PC-9 (cell line): ENCODE data around the gene TMEM176B. TPM values are rescaled to one million over a fixed set of nuclear protein-coding genes. Genes with fewer than 3 reads are reported as not detected.
"Not testable (repeated sequence)": the region's sequence is repeated elsewhere in the genome, so short reads cannot be mapped to it uniquely, and the experiment has no call there.

Experiments used
- BruUV-seq: library from RNA; stranded (reverse); fragments of 400-500 nt; replicated peaks from 2 replicates; lab custom pipeline; 2021; lab: Mats Ljungman, UMichigan
- CTCF ChIA-PET: fragments of 300-600 bp; sonication (Branson Sonifier 250); formaldehyde crosslinking; loops from one replicate; lab custom pipeline; 2022; ENCODE audit warnings: antibody characterized with exemption; lab: Charles Lee
- POLR2A ChIA-PET: fragments of 300-600 bp; sonication (Branson Sonifier 250); formaldehyde crosslinking; loops from one replicate; lab custom pipeline; 2022; ENCODE audit warnings: antibody characterized with exemption; ENCODE audit not compliant: unreplicated experiment; lab: Charles Lee
- DNase-seq, 2 experiments: peaks; one replicate each; pipeline versions ENCODE4 v3.0.0 to v3.0.0-alpha.2; 2015 to 2022; ENCODE audit warnings: mixed read lengths in 1 of 2
- H2AFZ ChIP-seq: fragments of 200-600 bp; sonication (generic); 2 replicates; pipeline ENCODE4 v1.8.1; 2017; ENCODE audit warnings: antibody characterized with exemption
- H3F3A ChIP-seq: fragments of 200-600 bp; sonication (generic); 2 replicates; pipeline ENCODE4 v1.8.1; 2017; ENCODE audit warnings: antibody characterized with exemption, mild to moderate bottlenecking, low read depth; ENCODE audit not compliant: insufficient read depth
- H3K27ac ChIP-seq: fragments of 200-600 bp; sonication (generic); 2 replicates; pipeline ENCODE4 v1.6.1; 2016; ENCODE audit warnings: mixed run types
- H3K27me3 ChIP-seq: fragments of 200-600 bp; sonication (generic); 2 replicates; pipeline ENCODE4 v1.6.1; 2016; ENCODE audit warnings: low read depth, mixed run types; ENCODE audit not compliant: insufficient read depth
- H3K36me3 ChIP-seq: fragments of 200-600 bp; sonication (generic); 2 replicates; pipeline ENCODE4 v1.6.1; 2016; ENCODE audit warnings: low read depth, mixed run types
- H3K4me1 ChIP-seq: fragments of 200-600 bp; sonication (generic); replicated peaks from 2 replicates; pipeline ENCODE4 v1.6.1; 2016; ENCODE audit warnings: mixed run types; ENCODE audit not compliant: insufficient read depth
- H3K4me2 ChIP-seq: fragments of 200-600 bp; sonication (generic); 2 replicates; pipeline ENCODE4 v1.6.1; 2017; ENCODE audit warnings: mixed run types
- H3K4me3 ChIP-seq: fragments of 200-600 bp; sonication (generic); 2 replicates; pipeline ENCODE4 v1.6.1; 2016; ENCODE audit warnings: mixed run types
- H3K79me2 ChIP-seq: fragments of 200-600 bp; sonication (generic); 2 replicates; pipeline ENCODE4 v1.6.1; 2017; ENCODE audit warnings: low read depth, mixed run types
- H3K9me2 ChIP-seq: fragments of 200-600 bp; sonication (generic); 2 replicates; pipeline ENCODE4 v1.8.1; 2017; ENCODE audit warnings: mild to moderate bottlenecking; ENCODE audit not compliant: insufficient read depth
- H3K9me3 ChIP-seq: fragments of 200-600 bp; sonication (generic); 2 replicates; pipeline ENCODE4 v1.8.1; 2016; ENCODE audit warnings: low read depth; ENCODE audit not compliant: insufficient read depth
- H4K20me1 ChIP-seq: fragments of 200-600 bp; sonication (generic); 2 replicates; pipeline ENCODE4 v1.8.1; 2017; ENCODE audit not compliant: insufficient read depth
- EZH2 ChIP-seq: fragments of 200-600 bp; sonication (generic); IDR thresholded peaks from 2 replicates; pipeline ENCODE4 v1.8.0; 2017; ENCODE audit warnings: antibody characterized with exemption, low read depth
- intact Hi-C: fragments of 100-400 bp; cut with micrococcal nuclease; formaldehyde crosslinking; loops from one replicate; pipeline ENCODE4 v1.10.0; 2022; ENCODE audit not compliant: unreplicated experiment
- total RNA-seq: library from RNA; stranded (reverse); gene quantifications from 2 replicates; pipeline ENCODE4 v1.2.3, GENCODE V29; 2021
- TF ChIP-seq, protein P1 (sequence below): fragments of 200-600 bp; sonication (generic); conservative IDR thresholded peaks from 2 replicates; pipeline ENCODE4 v1.6.1; 2017; ENCODE audit warnings: mixed run types, antibody characterized with exemption, mild to moderate bottlenecking, moderate library complexity

Gene TMEM176B
- total RNA-seq, 1 experiment from 2014 or later, result 1.9 TPM

DNA sequence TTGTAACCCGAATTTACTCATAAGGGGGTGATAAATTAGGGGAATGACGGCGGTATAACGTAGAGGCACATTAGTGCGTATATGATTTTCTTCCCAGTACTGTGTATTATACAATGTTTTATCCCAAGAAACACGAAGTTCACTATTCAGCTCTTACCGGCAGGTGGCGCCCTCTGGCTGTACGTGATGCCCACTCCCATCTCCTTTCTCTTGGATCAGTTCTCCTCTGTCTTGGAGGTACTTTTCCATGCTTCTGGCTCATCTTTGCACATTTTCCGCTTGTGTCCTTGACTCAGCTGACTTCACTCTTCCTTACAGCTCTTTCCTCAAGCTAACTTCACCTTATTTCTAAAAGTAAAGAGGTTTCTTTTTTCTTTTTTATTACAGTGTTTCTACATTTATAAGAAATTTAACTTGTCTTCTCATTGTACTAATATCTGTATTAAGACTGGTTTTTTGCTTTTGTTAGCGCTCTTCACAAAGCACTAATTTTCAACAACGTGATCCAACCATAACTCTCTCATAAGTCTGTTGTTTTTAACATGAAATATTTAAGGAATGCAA lies 21.3 kb downstream of the TMEM176B start:
- peaks cover 43% of the 10 kb centered on the region for H3K27me3 ChIP-seq
- POLR2A ChIA-PET, result interaction anchor here (0.6 kb wide), 1 partner anchor 249 kb away, joined by 18 read pairs; the partner anchor contains the start of gene ABCB8
- no peak overlapping the region for H3K4me3 ChIP-seq
- H3F3A ChIP-seq, result no peaks in the 10 kb centered on the region
- H2AFZ ChIP-seq, result no peak overlapping the region
- no peaks in the 10 kb centered on the region for H4K20me1 ChIP-seq
- H3K27ac ChIP-seq, result no peak overlapping the region
- no TSS peak for BruUV-seq
- no peaks in the 10 kb centered on the region for H3K79me2 ChIP-seq
- H3K4me1 ChIP-seq, result no peaks in the 10 kb centered on the region
- H3K9me3 ChIP-seq, result no peaks in the 10 kb centered on the region
- no peak overlapping the region for H3K4me2 ChIP-seq
- DNase-seq, result peak; percentile 50 to 77
- CTCF ChIA-PET, result no interaction called here
- H3K9me2 ChIP-seq, result no peaks in the 10 kb centered on the region
- intact Hi-C loops, result loop anchor here (1.0 to 10.0 kb wide), 7 partner anchors 120 to 524 kb away; no protein-coding TSS in a partner anchor
- no peaks in the 10 kb centered on the region for H3K36me3 ChIP-seq
- TF ChIP-seq, protein P1, sequence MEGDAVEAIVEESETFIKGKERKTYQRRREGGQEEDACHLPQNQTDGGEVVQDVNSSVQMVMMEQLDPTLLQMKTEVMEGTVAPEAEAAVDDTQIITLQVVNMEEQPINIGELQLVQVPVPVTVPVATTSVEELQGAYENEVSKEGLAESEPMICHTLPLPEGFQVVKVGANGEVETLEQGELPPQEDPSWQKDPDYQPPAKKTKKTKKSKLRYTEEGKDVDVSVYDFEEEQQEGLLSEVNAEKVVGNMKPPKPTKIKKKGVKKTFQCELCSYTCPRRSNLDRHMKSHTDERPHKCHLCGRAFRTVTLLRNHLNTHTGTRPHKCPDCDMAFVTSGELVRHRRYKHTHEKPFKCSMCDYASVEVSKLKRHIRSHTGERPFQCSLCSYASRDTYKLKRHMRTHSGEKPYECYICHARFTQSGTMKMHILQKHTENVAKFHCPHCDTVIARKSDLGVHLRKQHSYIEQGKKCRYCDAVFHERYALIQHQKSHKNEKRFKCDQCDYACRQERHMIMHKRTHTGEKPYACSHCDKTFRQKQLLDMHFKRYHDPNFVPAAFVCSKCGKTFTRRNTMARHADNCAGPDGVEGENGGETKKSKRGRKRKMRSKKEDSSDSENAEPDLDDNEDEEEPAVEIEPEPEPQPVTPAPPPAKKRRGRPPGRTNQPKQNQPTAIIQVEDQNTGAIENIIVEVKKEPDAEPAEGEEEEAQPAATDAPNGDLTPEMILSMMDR, result peak; percentile 91
- no peak for TF ChIP-seq EZH2

- H2AFZ ChIP-seq, result no peak overlapping the region
- no peaks in the 10 kb centered on the region for H3K79me2 ChIP-seq
- H3K27me3 ChIP-seq, result peaks cover 38% of the 10 kb centered on the region
- no peak overlapping the region for H3K4me3 ChIP-seq
- no peaks in the 10 kb centered on the region for H3K36me3 ChIP-seq
- no peak overlapping the region for H3K4me2 ChIP-seq
- POLR2A ChIA-PET, result interaction anchor here (0.6 kb wide), 1 partner anchor 250 kb away, joined by 18 read pairs; the partner anchor contains the start of gene ABCB8
- H3K4me1 ChIP-seq, result no peaks in the 10 kb centered on the region
- intact Hi-C loops, result loop anchor here (1.0 to 10.0 kb wide), 7 partner anchors 121 to 525 kb away; no protein-coding TSS in a partner anchor
- H3F3A ChIP-seq, result no peaks in the 10 kb centered on the region
- no peak for TF ChIP-seq EZH2
- TF ChIP-seq, protein P1, result no peak
- H4K20me1 ChIP-seq, result no peaks in the 10 kb centered on the region
- no peak for DNase-seq
- H3K27ac ChIP-seq, result no peak overlapping the region
- H3K9me3 ChIP-seq, result no peaks in the 10 kb centered on the region
- no peaks in the 10 kb centered on the region for H3K9me2 ChIP-seq
- CTCF ChIA-PET, result no interaction called here
- BruUV-seq, result no TSS peak
Measured at GRCh38 chr7:150778014-150778737, 22.0 kb downstream of the TMEM176B start.

- H3K4me3 ChIP-seq, H3K4me1 ChIP-seq, POLR2A ChIA-PET, H3K36me3 ChIP-seq, H2AFZ ChIP-seq, H3K9me3 ChIP-seq, H3K79me2 ChIP-seq, H3K9me2 ChIP-seq, BruUV-seq, DNase-seq, H3K4me2 ChIP-seq, H3F3A ChIP-seq, H3K27ac ChIP-seq, H4K20me1 ChIP-seq: not testable (repeated sequence)
- intact Hi-C loops, result loop anchor here (10.0 kb wide), 1 partner anchor 489 kb away; no protein-coding TSS in a partner anchor
- H3K27me3 ChIP-seq, result peaks cover 29% of the 10 kb centered on the region
- CTCF ChIA-PET, result interaction anchor here (0.6 kb wide), 1 partner anchor 288 kb away, joined by 7 read pairs; no protein-coding TSS in a partner anchor
Measured at GRCh38 chr7:150774131-150774530, 26.0 kb downstream of the TMEM176B start.
